Ovary (tissue), 3 donors: Measurements from ENCODE around the gene SLC51B.

Source experiments
- EP300 ChIP-seq: sonication (generic); formaldehyde crosslinking; IDR thresholded peaks from one replicate; pipeline ENCODE4 v1.6.1; 2017; ENCODE audit warnings: antibody characterized with exemption
- POLR2A ChIP-seq: fragments of 450-650 bp; IDR thresholded peaks from one replicate; pipeline ENCODE4 v1.6.1; 2017; ENCODE audit warnings: antibody characterized with exemption, mild to moderate bottlenecking, moderate library complexity
- TF ChIP-seq, protein P1 (sequence below), 3 donors: fragments of 450-650 bp in 2 of 3; fragments of 200-600 bp in 1 of 3; IDR thresholded peaks; one replicate each; pipeline versions ENCODE4 v1.5.1 to v1.8.0; 2016 to 2022; ENCODE audit warnings: antibody characterized with exemption in 3 of 3, mild to moderate bottlenecking in 1 of 3
- donor health status: DM: no; HTN: no; CAD: no.

DNA sequence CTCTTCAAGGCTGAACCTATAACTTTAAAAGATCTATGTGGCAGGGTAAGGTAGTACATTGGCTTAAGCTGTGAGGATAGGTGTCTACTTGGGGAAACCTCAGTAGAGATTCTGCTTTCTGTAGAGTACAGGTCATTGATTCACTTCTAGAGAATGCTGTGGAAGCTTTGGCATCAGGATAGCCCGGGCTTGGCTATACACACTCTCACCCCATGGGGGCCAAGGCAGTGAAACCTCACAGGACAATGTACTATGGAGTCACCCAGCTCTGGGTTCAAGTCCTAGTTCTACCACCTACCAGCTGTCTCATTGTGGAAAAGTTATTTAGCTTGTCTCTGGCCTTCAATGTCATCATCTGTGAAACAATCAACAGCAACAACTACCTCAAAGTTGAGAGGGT is 24.8 kb upstream of the SLC51B start:
- TF ChIP-seq, protein P1, sequence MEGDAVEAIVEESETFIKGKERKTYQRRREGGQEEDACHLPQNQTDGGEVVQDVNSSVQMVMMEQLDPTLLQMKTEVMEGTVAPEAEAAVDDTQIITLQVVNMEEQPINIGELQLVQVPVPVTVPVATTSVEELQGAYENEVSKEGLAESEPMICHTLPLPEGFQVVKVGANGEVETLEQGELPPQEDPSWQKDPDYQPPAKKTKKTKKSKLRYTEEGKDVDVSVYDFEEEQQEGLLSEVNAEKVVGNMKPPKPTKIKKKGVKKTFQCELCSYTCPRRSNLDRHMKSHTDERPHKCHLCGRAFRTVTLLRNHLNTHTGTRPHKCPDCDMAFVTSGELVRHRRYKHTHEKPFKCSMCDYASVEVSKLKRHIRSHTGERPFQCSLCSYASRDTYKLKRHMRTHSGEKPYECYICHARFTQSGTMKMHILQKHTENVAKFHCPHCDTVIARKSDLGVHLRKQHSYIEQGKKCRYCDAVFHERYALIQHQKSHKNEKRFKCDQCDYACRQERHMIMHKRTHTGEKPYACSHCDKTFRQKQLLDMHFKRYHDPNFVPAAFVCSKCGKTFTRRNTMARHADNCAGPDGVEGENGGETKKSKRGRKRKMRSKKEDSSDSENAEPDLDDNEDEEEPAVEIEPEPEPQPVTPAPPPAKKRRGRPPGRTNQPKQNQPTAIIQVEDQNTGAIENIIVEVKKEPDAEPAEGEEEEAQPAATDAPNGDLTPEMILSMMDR (IDR thresholded peaks at IDR 0.05), result no peak
- no peak for TF ChIP-seq POLR2A
- TF ChIP-seq EP300, result no peak
